Mucosa of gallbladder (tissue), 1 donor: ENCODE results near the gene OR2A1. TPM values are rescaled to one million over a fixed set of nuclear protein-coding genes. Genes with fewer than 3 reads are reported as not detected.
"Not testable (repeated sequence)": the region's sequence is repeated elsewhere in the genome, so short reads cannot be mapped to it uniquely, and the experiment has no call there.

Source experiments
- DNase-seq: peaks from one replicate; pipeline ENCODE4 v3.0.0-alpha.2; 2020; ENCODE audit warnings: low spot score
- total RNA-seq: library from RNA; stranded (reverse); gene quantifications from one replicate; pipeline ENCODE4 v1.2.1, GENCODE V29; 2021
- donor health status: DM: no; HTN: no; CAD: no.

The OR2A1 gene
- total RNA-seq, 1 donor from 2014 or later = not detected

DNA sequence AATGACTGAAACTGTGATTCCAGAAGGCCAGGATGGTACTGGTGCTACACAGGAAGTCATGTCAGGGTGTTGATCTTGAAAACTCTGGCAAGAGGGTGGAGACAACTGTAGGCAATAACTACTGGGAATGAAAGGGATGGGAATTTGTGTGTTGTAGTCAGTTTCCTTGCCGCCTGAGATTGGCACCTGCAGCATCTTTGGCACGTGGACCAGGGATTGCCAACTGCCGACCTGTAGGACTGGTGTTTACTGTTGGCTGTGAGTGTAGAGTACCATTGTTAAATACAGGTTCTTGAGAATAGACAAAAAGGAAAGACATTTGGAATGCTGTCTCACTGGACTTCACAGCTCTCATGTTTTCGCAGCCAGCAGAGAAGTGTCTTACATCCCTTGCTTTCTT lies 11.1 kb downstream of the OR2A1 start:
- not testable (repeated sequence) for DNase-seq

DNA sequence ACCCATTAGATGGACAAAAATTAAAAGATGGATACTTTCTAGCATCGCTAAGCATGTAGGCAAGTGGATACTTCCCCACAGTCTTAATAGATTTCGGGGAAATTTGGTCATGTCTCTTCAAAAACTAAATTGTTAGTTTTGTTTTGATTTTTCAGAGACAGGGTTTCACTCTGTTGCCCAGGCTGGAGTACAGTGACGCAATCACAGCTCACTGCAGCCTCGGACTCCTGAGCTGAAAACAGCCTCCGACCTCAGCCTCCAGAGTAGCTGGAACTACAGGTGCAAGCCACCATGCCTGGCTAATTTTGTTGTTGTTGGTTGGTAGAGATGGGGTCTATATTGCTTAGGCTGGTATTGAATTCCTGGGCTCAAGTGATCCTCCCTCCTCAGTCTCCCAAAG lies 13.6 kb downstream of the OR2A1 start:
- DNase-seq = not testable (repeated sequence)

GRCh38 chr7:144330044-144330443 lies 17.8 kb downstream of the OR2A1 start:
- DNase-seq = not testable (repeated sequence)

GRCh38 chr7:144331221-144331995 lies 19.2 kb downstream of the OR2A1 start:
- DNase-seq = not testable (repeated sequence)

- not testable (repeated sequence) for DNase-seq
These were observed 19.7 kb downstream of the OR2A1 start for GRCh38 chr7:144331996-144332288.

GRCh38 chr7:144348625-144349024 lies 36.4 kb downstream of the OR2A1 start:
- not testable (repeated sequence) for DNase-seq

DNA sequence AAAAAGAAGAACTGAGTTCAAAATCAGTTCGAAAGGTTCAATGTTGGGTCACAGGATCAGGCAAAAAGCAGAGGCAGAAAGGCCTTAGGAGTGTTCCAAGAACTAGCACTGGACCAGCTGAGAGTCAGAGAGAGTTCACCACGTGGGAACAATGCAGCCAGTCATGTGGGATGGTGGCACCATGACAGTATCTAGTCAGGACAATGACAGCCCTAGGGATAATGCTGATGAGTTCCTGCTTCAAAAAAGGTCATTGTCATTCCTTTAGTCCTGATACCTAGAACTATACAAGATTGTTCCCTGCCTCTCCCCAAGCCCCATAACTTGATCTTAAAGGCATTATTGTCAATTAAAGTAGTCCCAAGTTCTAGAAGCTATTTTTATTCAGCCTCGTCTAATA lies 39.4 kb downstream of the OR2A1 start:
- not testable (repeated sequence) for DNase-seq

GRCh38 chr7:144355176-144355822 lies 43.1 kb downstream of the OR2A1 start, which contains the start of gene ARHGEF5:
Gene ARHGEF5 (plus strand): TSS chr7:144355402. CDS start chr7:144362670, 7,268 bp downstream.
- not testable (repeated sequence) for DNase-seq

DNA sequence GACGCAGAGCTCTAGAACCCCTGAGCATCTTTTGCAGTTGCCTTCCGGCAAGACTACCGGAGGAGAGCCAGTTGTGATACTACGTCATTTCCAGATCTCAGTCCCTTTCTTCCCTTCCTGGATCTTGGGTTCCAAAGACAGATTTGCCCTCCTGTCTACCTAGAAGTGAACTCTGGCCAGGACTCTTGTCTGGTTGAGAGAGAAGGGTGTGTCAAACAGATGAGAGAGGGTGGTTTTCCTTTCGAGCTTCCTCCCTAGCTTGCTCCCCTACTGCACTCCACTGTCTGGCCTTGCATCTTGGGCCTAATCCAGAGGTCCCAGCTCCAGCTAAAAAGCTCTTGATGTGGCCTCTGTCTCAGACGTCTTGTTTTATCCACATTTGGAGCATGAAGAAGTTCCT lies 44.0 kb downstream of the OR2A1 start:
- not testable (repeated sequence) for DNase-seq

- DNase-seq = not testable (repeated sequence)
These were observed 44.6 kb downstream of the OR2A1 start for GRCh38 chr7:144356860-144357259.

DNA sequence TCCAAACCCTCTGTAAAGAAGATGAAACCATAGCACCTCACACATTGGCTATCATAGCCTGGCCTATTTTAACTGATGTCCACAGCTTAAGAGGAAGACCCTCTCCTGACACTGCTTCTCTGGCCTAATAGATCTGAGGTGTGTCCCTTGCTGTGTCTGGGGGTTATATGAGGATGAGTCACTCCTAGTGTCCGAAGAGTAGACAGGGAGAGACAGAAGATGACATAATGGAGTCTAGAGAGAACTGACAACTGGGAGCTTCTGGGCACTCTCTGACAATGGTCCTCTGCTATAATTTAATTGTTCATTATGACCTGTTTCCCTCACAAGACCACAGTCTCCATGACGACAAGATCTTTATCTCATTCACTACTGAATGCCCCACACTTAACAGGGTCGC lies 49.8 kb downstream of the OR2A1 start:
- DNase-seq = not testable (repeated sequence)

DNA sequence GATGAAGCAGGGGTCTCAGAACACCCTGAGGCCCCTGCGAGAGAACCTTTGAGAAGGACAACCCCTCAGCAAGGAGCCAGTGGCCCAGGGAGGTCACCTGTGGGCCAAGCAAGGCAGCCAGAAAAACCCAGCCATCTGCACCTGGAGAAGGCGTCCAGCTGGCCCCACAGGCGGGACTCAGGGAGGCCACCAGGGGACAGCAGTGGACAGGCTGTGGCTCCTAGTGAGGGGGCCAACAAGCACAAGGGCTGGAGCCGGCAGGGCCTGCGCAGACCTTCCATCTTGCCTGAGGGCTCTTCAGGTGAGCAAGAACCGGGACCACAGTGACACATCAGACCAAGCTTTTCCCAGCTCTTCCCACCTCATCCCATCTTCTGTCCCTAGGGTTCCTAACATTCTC lies 53.3 kb downstream of the OR2A1 start:
- DNase-seq = not testable (repeated sequence)

- DNase-seq = not testable (repeated sequence)
These were observed 55.0 kb downstream of the OR2A1 start for GRCh38 chr7:144367250-144367649.

GRCh38 chr7:144369221-144369620 lies 57.0 kb downstream of the OR2A1 start:
- not testable (repeated sequence) for DNase-seq

Other genes starting within 250 kb of the OR2A1 start
- gene OR2A25, start 242.6 kb upstream of the OR2A1 start, total RNA-seq = not detected
- not detected for gene OR2A12, start 226.1 kb upstream of the OR2A1 start, total RNA-seq
- not detected for gene OR2A2, start 202.8 kb upstream of the OR2A1 start, total RNA-seq
- gene OR2A14, start 189.2 kb upstream of the OR2A1 start, total RNA-seq = not detected
- 7.5 TPM for gene CTAGE4, start 129.0 kb upstream of the OR2A1 start, total RNA-seq
- 10.5 TPM for gene ARHGEF35, start 116.6 kb upstream of the OR2A1 start, total RNA-seq
- not detected for gene OR2A42, start 72.8 kb upstream of the OR2A1 start, total RNA-seq
- gene OR2A7, start 47.6 kb upstream of the OR2A1 start, total RNA-seq = 4.8 TPM
- 3.1 TPM for gene CTAGE8, start 43.1 kb upstream of the OR2A1 start, total RNA-seq
- gene ARHGEF5, start 43.0 kb downstream of the OR2A1 start, total RNA-seq = 45.8 TPM
- gene NOBOX, start 91.3 kb downstream of the OR2A1 start, total RNA-seq = not detected